Hepatocyte (in vitro differentiated cells): ENCODE data around the gene CRX. TPM values are rescaled to one million over a fixed set of nuclear protein-coding genes. Genes with fewer than 3 reads are reported as not detected.

Experiments used
- DNase-seq: peaks from one replicate; pipeline ENCODE4 v3.0.0-alpha.2; 2016; ENCODE audit warnings: low spot score
- H2AFZ ChIP-seq: fragments of 200-600 bp; sonication (generic); 2 replicates; pipeline ENCODE4 v1.6.0; 2016; ENCODE audit warnings: antibody characterized with exemption, mild to moderate bottlenecking
- H3K27ac ChIP-seq: fragments of 200-600 bp; sonication (generic); 2 replicates; pipeline ENCODE4 v1.5.1; 2016; ENCODE audit warnings: mild to moderate bottlenecking
- H3K27me3 ChIP-seq: fragments of 200-600 bp; sonication (generic); 2 replicates; pipeline ENCODE4 v1.6.1; 2016
- H3K36me3 ChIP-seq: fragments of 200-600 bp; sonication (generic); replicated peaks from 2 replicates; pipeline ENCODE4 v1.5.1; 2016; ENCODE audit warnings: low read depth; ENCODE audit not compliant: insufficient read depth
- H3K4me1 ChIP-seq: fragments of 200-600 bp; sonication (generic); 2 replicates; pipeline ENCODE4 v1.5.1; 2016; ENCODE audit warnings: mild to moderate bottlenecking, moderate library complexity; ENCODE audit not compliant: insufficient read depth
- H3K4me2 ChIP-seq: fragments of 200-600 bp; sonication (generic); 2 replicates; pipeline ENCODE4 v1.6.0; 2016
- H3K4me3 ChIP-seq: fragments of 200-600 bp; sonication (generic); 2 replicates; pipeline ENCODE4 v1.5.1; 2016; ENCODE audit warnings: mild to moderate bottlenecking
- H3K79me2 ChIP-seq: fragments of 200-600 bp; sonication (generic); 2 replicates; pipeline ENCODE4 v1.6.0; 2017; ENCODE audit warnings: mild to moderate bottlenecking
- H3K9me2 ChIP-seq: fragments of 200-600 bp; sonication (generic); replicated peaks from 2 replicates; pipeline ENCODE4 v1.6.0; 2017; ENCODE audit warnings: mild to moderate bottlenecking; ENCODE audit not compliant: insufficient read depth
- H3K9me3 ChIP-seq: fragments of 200-600 bp; sonication (generic); 2 replicates; pipeline ENCODE4 v1.5.1; 2016; ENCODE audit warnings: low read depth, mild to moderate bottlenecking
- H4K20me1 ChIP-seq: fragments of 200-600 bp; sonication (generic); 2 replicates; pipeline ENCODE4 v1.6.0; 2016; ENCODE audit warnings: mild to moderate bottlenecking; ENCODE audit not compliant: insufficient read depth, poor library complexity, severe bottlenecking
- EZH2 ChIP-seq: fragments of 200-600 bp; sonication (generic); IDR thresholded peaks from 2 replicates; pipeline ENCODE4 v1.6.1; 2016; ENCODE audit warnings: antibody characterized with exemption, mild to moderate bottlenecking, borderline replicate concordance
- EZH2phosphoT487 ChIP-seq: fragments of 200-600 bp; sonication (generic); IDR thresholded peaks from one replicate; pipeline ENCODE4 v1.6.1; 2018; ENCODE audit warnings: antibody characterized with exemption, mild to moderate bottlenecking, low read depth, moderate library complexity; ENCODE audit not compliant: unreplicated experiment, severe bottlenecking
- WGBS: methylation state at CpG from one replicate; pipeline ENCODE4 v1.1.6; 2016; ENCODE audit warnings: low lambda C conversion rate; ENCODE audit errors: missing lambda C conversion rate; 5-methylcytosine and 5-hydroxymethylcytosine counted together
- polyA plus RNA-seq: library from polyadenylated mRNA; unstranded; fragments of >200 nt; fragmentation: Nextera tagmentation; extraction: Ambion mirVana; gene quantifications from 2 replicates; pipeline ENCODE4 v1.2.1, GENCODE V29; 2016
- total RNA-seq: library from RNA; depleted of rRNA; stranded (reverse); fragments of >200 nt; gene quantifications from 2 replicates; pipeline ENCODE4 v1.2.3, GENCODE V29; 2014
- TF ChIP-seq, protein P1 (sequence below): fragments of 200-600 bp; sonication (generic); IDR thresholded peaks from 2 replicates; pipeline ENCODE4 v1.5.1; 2016; ENCODE audit warnings: antibody characterized with exemption, mild to moderate bottlenecking; ENCODE audit not compliant: poor library complexity

Gene CRX
- total and polyA plus RNA-seq, 2 experiments from 2014 or later = 0.15 TPM; not detected in 1

DNA sequence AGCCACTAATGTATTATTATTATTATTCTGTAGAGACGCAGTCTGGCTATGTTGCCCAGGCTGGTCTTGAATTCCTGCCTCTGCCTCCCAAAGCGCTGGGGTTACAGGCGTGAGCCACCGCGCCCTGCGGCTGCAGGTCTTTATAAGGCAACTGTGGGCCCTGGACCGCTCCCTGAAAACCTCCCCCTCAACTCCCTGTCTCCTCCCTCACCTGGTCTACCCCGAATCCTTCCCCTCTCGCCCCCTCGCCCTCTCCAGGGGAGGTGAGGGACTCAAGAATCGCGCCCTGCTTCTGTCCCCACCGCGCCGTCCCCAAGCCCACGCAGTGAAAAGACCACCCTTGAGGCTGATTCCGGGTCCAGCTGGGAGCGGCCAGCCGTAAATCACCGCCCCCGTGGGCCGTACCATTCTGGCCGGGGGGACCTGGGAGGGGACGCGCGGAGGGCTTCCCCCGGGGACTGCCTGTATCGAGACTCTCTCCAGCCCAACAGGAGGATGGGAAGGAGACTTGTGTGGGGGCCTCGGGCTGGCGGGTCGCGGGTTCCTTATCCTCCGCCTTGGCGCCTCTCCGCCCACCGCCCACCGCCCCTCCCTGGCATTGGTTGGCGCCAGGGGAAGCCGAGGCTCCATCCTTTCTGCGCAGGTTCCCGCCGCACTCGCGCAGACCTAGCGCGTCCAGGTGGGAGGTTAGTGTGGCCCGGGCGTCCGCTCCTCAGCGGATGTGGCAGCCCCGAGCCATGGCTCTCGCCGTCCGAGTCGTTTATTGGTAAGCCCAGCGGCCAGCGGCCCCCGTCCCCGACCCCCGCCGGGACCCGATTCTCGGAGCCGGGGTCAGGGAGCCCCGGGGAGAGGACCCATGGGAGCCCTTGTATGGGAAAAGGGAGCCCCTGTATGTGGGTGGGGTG is 43.4 kb upstream of the CRX start, which contains the start of gene SELENOW:
SELENOW (plus strand) TSS at position 655 of the 905 bp plus-strand sequence; CDS start at position 738, 83 bp downstream.
- Histone ChIP-seq H3K79me2 (peaks cover 33% of the 10 kb centered on the region), H3K4me1 (peaks cover 7% of the 10 kb centered on the region), H3K4me2 (peak within 1 kb of the TSS; percentile 94), H3K27me3 (no peaks in the 10 kb centered on the region), H3K9me2 (no peaks in the 10 kb centered on the region), H3K4me3 (peak within 1 kb of the TSS; percentile 99), H4K20me1 (peaks cover 3% of the 10 kb centered on the region), H3K36me3 (no peaks in the 10 kb centered on the region), H3K27ac (peak within 1 kb of the TSS; percentile 99), H2AFZ (peak within 1 kb of the TSS; percentile 97), H3K9me3 (no peaks in the 10 kb centered on the region)
- 2% methylated on average over 53 of the region's 65 CpGs for WGBS
- peak; percentile 85 for DNase-seq
- TF ChIP-seq EZH2phosphoT487 (no peak), EZH2 (no peak)
- TF ChIP-seq, protein P1, sequence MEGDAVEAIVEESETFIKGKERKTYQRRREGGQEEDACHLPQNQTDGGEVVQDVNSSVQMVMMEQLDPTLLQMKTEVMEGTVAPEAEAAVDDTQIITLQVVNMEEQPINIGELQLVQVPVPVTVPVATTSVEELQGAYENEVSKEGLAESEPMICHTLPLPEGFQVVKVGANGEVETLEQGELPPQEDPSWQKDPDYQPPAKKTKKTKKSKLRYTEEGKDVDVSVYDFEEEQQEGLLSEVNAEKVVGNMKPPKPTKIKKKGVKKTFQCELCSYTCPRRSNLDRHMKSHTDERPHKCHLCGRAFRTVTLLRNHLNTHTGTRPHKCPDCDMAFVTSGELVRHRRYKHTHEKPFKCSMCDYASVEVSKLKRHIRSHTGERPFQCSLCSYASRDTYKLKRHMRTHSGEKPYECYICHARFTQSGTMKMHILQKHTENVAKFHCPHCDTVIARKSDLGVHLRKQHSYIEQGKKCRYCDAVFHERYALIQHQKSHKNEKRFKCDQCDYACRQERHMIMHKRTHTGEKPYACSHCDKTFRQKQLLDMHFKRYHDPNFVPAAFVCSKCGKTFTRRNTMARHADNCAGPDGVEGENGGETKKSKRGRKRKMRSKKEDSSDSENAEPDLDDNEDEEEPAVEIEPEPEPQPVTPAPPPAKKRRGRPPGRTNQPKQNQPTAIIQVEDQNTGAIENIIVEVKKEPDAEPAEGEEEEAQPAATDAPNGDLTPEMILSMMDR = no peak

DNA sequence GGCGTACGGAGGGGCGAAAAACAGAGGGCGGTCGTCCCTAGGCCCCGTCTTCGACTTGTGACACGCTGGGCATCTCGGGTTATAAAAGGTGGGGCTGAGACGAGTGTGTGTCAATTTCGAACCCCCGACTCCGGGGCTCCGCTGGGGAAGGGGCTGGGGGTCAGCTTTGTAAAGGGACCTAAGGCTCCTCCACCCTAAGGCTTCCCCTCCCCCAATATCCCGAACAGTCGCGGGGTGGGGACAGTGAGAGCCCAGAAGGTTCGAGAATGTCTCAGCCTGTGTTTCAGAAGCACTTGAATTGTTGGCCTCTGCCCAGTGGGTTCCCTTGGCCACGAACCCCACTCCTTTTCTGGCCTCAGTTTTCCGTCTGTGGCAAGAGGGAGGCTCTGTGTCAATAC is 42.8 kb upstream of the CRX start:
- Histone ChIP-seq H3K27me3 (no peaks in the 10 kb centered on the region), H3K79me2 (peaks cover 33% of the 10 kb centered on the region), H4K20me1 (peaks cover 3% of the 10 kb centered on the region), H3K9me2 (no peaks in the 10 kb centered on the region), H3K4me1 (peaks cover 7% of the 10 kb centered on the region), H3K36me3 (no peaks in the 10 kb centered on the region), H3K27ac (peak overlapping the region; percentile 99), H3K9me3 (no peaks in the 10 kb centered on the region), H3K4me3 (peak overlapping the region; percentile 99), H2AFZ (peak overlapping the region; percentile 97), H3K4me2 (peak overlapping the region; percentile 94)
- WGBS = 2% methylated on average over 10 of the region's 20 CpGs
- TF ChIP-seq EZH2 (no peak), EZH2phosphoT487 (no peak)
- TF ChIP-seq, protein P1 = no peak
- peak; percentile 38 for DNase-seq

DNA sequence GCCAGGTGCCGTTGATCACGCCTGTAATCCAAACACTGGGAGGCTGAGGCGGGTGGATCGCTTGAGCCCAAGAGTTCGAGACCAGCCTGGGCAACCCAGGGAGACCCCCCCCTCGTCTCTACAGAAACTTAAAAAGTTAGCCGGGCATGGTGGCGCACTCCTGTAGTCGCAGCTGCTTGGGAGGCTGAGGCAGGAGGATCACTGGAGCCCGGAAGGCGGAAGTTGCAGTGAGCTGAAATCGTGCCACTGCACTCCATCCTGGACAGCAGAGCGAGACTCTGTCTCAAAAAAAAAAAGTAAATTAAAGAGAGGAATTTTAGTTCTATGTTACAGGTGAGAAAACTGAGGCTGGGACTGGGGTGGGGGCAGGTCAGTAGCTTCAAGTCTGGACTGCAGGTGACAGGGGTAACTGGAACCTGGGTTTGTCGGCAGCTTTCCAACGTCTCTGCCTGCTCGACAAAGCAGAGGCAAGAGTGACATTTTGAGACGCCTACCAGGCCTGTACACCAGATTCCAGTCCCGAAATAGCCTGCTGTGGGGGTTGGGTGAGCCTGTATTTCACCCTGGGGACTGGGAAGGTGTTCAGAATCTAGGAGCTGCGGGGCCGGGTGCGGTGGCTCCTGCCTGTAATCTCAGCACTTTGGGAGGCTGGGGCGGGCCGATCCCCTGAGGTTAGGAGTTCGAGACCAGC is 42.1 kb upstream of the CRX start:
- Histone ChIP-seq H3K79me2 (peaks cover 33% of the 10 kb centered on the region), H3K4me2 (peak overlapping the region; percentile 94), H4K20me1 (peaks cover 3% of the 10 kb centered on the region), H3K36me3 (no peaks in the 10 kb centered on the region), H3K27me3 (no peaks in the 10 kb centered on the region), H3K4me1 (peaks cover 7% of the 10 kb centered on the region), H3K9me3 (no peaks in the 10 kb centered on the region), H3K27ac (no peak overlapping the region), H2AFZ (no peak overlapping the region), H3K9me2 (no peaks in the 10 kb centered on the region), H3K4me3 (peak overlapping the region; percentile 4)
- 53% methylated on average over 24 of the region's 24 CpGs for WGBS
- DNase-seq = peak; percentile 29
- TF ChIP-seq, protein P1 = no peak
